ENCODE results near the gene ELOVL2.

Gene ELOVL2

GRCh38 chr6:10977231-10977968 is 66.7 kb downstream of the ELOVL2 start:
- DNase-seq (ENCODE audit: low spot score) = no peak

GRCh38 chr6:10976571-10976970 is 67.5 kb downstream of the ELOVL2 start:
- DNase-seq (ENCODE audit: low spot score) = no peak

GRCh38 chr6:10972196-10972595 is 71.9 kb downstream of the ELOVL2 start:
- no peak for DNase-seq (ENCODE audit: low spot score)

- DNase-seq (ENCODE audit: low spot score) = no peak
These were observed 73.4 kb downstream of the ELOVL2 start for GRCh38 chr6:10970731-10971130.

GRCh38 chr6:10968776-10969175 is 75.3 kb downstream of the ELOVL2 start:
- no peak for DNase-seq (ENCODE audit: low spot score)

- DNase-seq (ENCODE audit: low spot score) = no peak
These were observed 79.4 kb downstream of the ELOVL2 start for GRCh38 chr6:10964684-10965083.

GRCh38 chr6:10963113-10963512 is 81.0 kb downstream of the ELOVL2 start:
- no peak for DNase-seq (ENCODE audit: low spot score)

- no peak for DNase-seq (ENCODE audit: low spot score)
These were observed 81.4 kb downstream of the ELOVL2 start for GRCh38 chr6:10962673-10963072.

GRCh38 chr6:10961837-10962236 is 82.3 kb downstream of the ELOVL2 start:
- no peak for DNase-seq (ENCODE audit: low spot score)

GRCh38 chr6:10960171-10960570 is 83.9 kb downstream of the ELOVL2 start:
- no peak for DNase-seq (ENCODE audit: low spot score)

- DNase-seq (ENCODE audit: low spot score) = no peak
These were observed 86.7 kb downstream of the ELOVL2 start for GRCh38 chr6:10957414-10957886.

GRCh38 chr6:10956776-10957175 is 87.3 kb downstream of the ELOVL2 start:
- no peak for DNase-seq (ENCODE audit: low spot score)

GRCh38 chr6:10954590-10955010 is 89.5 kb downstream of the ELOVL2 start:
- DNase-seq (ENCODE audit: low spot score) = peak; percentile 22

- peak; percentile 20 for DNase-seq (ENCODE audit: low spot score)
These were observed 92.3 kb downstream of the ELOVL2 start for GRCh38 chr6:10951675-10952282.

- no peak for DNase-seq (ENCODE audit: low spot score)
These were observed 94.3 kb downstream of the ELOVL2 start for GRCh38 chr6:10949579-10950490.

GRCh38 chr6:10947966-10948365 is 96.1 kb downstream of the ELOVL2 start:
- no peak for DNase-seq (ENCODE audit: low spot score)

GRCh38 chr6:10945845-10946244 is 98.3 kb downstream of the ELOVL2 start:
- no peak for DNase-seq (ENCODE audit: low spot score)

- DNase-seq (ENCODE audit: low spot score) = no peak
These were observed 104.3 kb downstream of the ELOVL2 start for GRCh38 chr6:10939840-10940239.

GRCh38 chr6:10933126-10933525 is 111.0 kb downstream of the ELOVL2 start:
- DNase-seq (ENCODE audit: low spot score) = no peak
